Upper lobe of left lung (tissue), 6 donors: Measurements from ENCODE around the gene AOC3. TPM values are rescaled to one million over a fixed set of nuclear protein-coding genes. Genes with fewer than 3 reads are reported as not detected.
A peak's percentile ranks its signal among the peaks of the same experiment; 100 is the strongest.

Experiments
- ATAC-seq, 2 donors: fragments of 200-7000 bp; cut with Tn5 transposase; one replicate each; pipeline ENCODE4 v1.9.1; 2022; ENCODE audit warnings: mild to moderate bottlenecking in 2 of 2, moderate library complexity in 2 of 2; ENCODE audit not compliant: low FRiP score in 2 of 2
- DNase-seq, 2 donors: peaks; one replicate each; pipeline ENCODE4 v3.0.0-alpha.2; 2019 to 2020
- H3K27ac ChIP-seq, 4 donors: fragments of 200-600 bp; sonication (generic); one replicate each; pipeline ENCODE4 v1.5.1; 2016 to 2019
- H3K27me3 ChIP-seq, 4 donors: fragments of 200-600 bp; sonication (generic); one replicate each; pipeline ENCODE4 v1.5.1; 2017 to 2019
- H3K36me3 ChIP-seq, 4 donors: fragments of 200-600 bp; sonication (generic); one replicate each; pipeline ENCODE4 v1.5.1; 2016 to 2019
- H3K4me1 ChIP-seq, 4 donors: fragments of 200-600 bp; sonication (generic); one replicate each; pipeline ENCODE4 v1.5.1; 2018 to 2019
- H3K4me3 ChIP-seq, 4 donors: fragments of 200-600 bp; sonication (generic); one replicate each; pipeline ENCODE4 v1.5.1; 2017 to 2019; ENCODE audit warnings: mild to moderate bottlenecking in 2 of 4, moderate library complexity in 1 of 4
- H3K9me3 ChIP-seq, 4 donors: fragments of 200-600 bp; sonication (generic); one replicate each; pipeline ENCODE4 v1.5.1; 2018 to 2019
- EP300 ChIP-seq, 4 donors: sonication (generic); formaldehyde crosslinking; IDR thresholded peaks; one replicate each; pipeline ENCODE4 v1.5.1; 2017; ENCODE audit warnings: antibody characterized with exemption in 4 of 4, control low read depth in 2 of 4
- POLR2A ChIP-seq, 4 donors: fragments of 450-650 bp; IDR thresholded peaks; one replicate each; pipeline ENCODE4 v1.5.1; 2016 to 2017; ENCODE audit warnings: antibody characterized with exemption in 4 of 4, mild to moderate bottlenecking in 2 of 4
- POLR2AphosphoS5 ChIP-seq, 2 donors: sonication (generic); formaldehyde crosslinking; IDR thresholded peaks; one replicate each; pipeline ENCODE4 v1.5.1; 2017; ENCODE audit warnings: antibody characterized with exemption in 2 of 2
- WGBS, 2 donors: methylation state at CpG; one replicate each; pipeline ENCODE4 v1.1.5; 2017 to 2018; 5-methylcytosine and 5-hydroxymethylcytosine counted together
- total RNA-seq, 6 donors: library from RNA; depleted of rRNA in 4 of 6; stranded (reverse); fragments of >200 nt in 4 of 6; gene quantifications; one replicate each; pipeline versions ENCODE4 v1.1.0 to v1.2.1, GENCODE V29; 2016 to 2021
- TF ChIP-seq, protein P1 (sequence below), 6 experiments: fragments of 450-650 bp in 4 of 6; fragments of 200-600 bp in 2 of 6; sonication (generic) in 2 of 6; IDR thresholded peaks; one replicate each; pipeline ENCODE4 v1.5.1; 2016 to 2019; ENCODE audit warnings: antibody characterized with exemption in 6 of 6
- donor health status: DM: no; HTN: no; CAD: no; lungs with moderate emphysema.
- donor health status: DM: no; HTN: yes; CAD: no; lungs with severe emphysema.

Gene AOC3, protein sequence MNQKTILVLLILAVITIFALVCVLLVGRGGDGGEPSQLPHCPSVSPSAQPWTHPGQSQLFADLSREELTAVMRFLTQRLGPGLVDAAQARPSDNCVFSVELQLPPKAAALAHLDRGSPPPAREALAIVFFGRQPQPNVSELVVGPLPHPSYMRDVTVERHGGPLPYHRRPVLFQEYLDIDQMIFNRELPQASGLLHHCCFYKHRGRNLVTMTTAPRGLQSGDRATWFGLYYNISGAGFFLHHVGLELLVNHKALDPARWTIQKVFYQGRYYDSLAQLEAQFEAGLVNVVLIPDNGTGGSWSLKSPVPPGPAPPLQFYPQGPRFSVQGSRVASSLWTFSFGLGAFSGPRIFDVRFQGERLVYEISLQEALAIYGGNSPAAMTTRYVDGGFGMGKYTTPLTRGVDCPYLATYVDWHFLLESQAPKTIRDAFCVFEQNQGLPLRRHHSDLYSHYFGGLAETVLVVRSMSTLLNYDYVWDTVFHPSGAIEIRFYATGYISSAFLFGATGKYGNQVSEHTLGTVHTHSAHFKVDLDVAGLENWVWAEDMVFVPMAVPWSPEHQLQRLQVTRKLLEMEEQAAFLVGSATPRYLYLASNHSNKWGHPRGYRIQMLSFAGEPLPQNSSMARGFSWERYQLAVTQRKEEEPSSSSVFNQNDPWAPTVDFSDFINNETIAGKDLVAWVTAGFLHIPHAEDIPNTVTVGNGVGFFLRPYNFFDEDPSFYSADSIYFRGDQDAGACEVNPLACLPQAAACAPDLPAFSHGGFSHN
- 100 to 1,000 TPM in 4 of 6 donors, 10 to 100 TPM in 2; 76.9 to 210 (median 111) TPM for total RNA-seq

DNA sequence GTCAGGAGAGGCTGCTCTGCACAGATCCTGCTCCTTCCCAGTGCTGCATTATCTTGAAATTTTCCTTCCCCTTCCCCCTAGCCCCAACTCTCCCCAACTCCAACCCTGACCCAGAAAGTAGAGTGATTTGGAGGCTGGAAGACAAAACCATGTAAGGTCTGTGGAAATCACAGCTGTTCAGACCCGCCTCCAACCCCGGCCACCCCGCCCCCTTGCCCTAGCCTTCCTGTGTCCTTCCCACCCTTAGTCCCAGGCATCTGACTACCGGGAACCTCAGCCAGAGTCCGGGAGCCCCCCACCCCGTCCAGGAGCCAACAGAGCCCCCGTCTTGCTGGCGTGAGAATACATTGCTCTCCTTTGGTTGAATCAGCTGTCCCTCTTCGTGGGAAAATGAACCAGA, at the start of gene AOC3:
TSS of gene AOC3 (plus strand) at position 246 of the 400 bp plus-strand sequence. CDS start at position 391, 145 bp downstream.
- peak; percentile 15 to 38 for ATAC-seq
- DNase-seq: peak in 1 of 2 donors; percentile 86
- TF ChIP-seq, protein P1, sequence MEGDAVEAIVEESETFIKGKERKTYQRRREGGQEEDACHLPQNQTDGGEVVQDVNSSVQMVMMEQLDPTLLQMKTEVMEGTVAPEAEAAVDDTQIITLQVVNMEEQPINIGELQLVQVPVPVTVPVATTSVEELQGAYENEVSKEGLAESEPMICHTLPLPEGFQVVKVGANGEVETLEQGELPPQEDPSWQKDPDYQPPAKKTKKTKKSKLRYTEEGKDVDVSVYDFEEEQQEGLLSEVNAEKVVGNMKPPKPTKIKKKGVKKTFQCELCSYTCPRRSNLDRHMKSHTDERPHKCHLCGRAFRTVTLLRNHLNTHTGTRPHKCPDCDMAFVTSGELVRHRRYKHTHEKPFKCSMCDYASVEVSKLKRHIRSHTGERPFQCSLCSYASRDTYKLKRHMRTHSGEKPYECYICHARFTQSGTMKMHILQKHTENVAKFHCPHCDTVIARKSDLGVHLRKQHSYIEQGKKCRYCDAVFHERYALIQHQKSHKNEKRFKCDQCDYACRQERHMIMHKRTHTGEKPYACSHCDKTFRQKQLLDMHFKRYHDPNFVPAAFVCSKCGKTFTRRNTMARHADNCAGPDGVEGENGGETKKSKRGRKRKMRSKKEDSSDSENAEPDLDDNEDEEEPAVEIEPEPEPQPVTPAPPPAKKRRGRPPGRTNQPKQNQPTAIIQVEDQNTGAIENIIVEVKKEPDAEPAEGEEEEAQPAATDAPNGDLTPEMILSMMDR (IDR thresholded peaks at IDR 0.05): no peak
- TF ChIP-seq POLR2AphosphoS5 (IDR thresholded peaks at IDR 0.05) (no peak), EP300 (IDR thresholded peaks at IDR 0.05) (no peak), POLR2A (IDR thresholded peaks at IDR 0.05) (peak in 1 of 4 donors; percentile 45)
- H3K4me3 ChIP-seq: peak within 1 kb of the TSS in 3 of 4 donors; percentile 40 to 51 (median 48)
- 40 to 56% methylated on average over 6 to 9 of the region's 9 CpGs for WGBS, 2 donors
- H3K9me3 ChIP-seq: no peaks in the 10 kb centered on the region
- H3K27me3 ChIP-seq: no peaks in the 10 kb centered on the region
- H3K36me3 ChIP-seq: peaks cover 0 to 2% (median 0%) of the 10 kb centered on the region in 4 donors
- peaks cover 20 to 38% (median 27%) of the 10 kb centered on the region in 4 donors for H3K4me1 ChIP-seq
- H3K27ac ChIP-seq: peak within 1 kb of the TSS; percentile 64 to 88 (median 80)

DNA sequence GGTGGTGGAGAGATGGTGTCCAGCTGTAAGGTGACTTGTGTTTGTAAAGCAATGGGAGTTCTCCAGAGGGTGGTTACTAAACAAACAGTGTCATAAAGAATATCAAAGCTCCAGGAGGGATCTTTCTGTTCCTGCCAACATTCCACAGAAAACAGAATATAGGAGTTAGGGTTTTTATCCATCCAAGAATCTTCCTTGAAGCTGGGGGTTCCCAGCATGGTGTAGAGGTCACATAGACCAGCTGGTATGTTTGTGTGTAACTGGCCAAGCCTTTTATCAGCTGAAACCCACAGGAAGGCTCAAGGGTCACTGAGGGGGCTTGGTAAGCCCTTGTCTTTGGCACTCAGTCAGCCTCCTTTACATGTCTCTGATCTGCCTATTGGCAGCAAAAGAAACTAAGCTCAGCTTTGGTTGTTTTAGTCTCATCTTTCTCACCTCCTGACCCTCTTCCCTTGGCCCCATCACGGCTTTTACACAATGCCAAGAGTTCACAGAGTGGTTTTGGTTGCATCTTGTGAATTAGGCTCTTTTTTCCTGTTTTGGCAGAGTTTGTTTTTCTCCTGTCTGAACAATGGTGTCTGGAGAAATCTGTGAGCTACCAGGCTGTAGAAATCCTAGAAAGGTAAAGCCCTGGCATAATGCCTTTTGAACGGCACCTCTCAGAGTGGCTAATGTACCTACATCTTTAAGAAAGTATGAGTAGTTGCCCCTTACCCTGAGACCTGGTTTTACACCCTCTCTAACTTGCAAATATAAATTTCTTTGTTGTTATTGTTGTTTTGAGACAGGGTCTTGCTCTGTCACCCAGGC, 47.7 kb upstream of the AOC3 start:
- no peak for ATAC-seq
- WGBS, 2 donors: 44 to 51% methylated on average over 2 of the region's 2 CpGs
- TF ChIP-seq, protein P1 (IDR thresholded peaks at IDR 0.05): no peak
- TF ChIP-seq POLR2AphosphoS5 (IDR thresholded peaks at IDR 0.05): no peak
- no peak for TF ChIP-seq EP300 (IDR thresholded peaks at IDR 0.05)
- TF ChIP-seq POLR2A (IDR thresholded peaks at IDR 0.05): no peak
- Histone ChIP-seq H3K4me1 (peaks cover 4 to 6% (median 5%) of the 10 kb centered on the region in 4 donors), H3K9me3 (no peaks in the 10 kb centered on the region), H3K27ac (no peak overlapping the region), H3K4me3 (no peak overlapping the region), H3K36me3 (no peaks in the 10 kb centered on the region), H3K27me3 (no peaks in the 10 kb centered on the region)
- no peak for DNase-seq

DNA sequence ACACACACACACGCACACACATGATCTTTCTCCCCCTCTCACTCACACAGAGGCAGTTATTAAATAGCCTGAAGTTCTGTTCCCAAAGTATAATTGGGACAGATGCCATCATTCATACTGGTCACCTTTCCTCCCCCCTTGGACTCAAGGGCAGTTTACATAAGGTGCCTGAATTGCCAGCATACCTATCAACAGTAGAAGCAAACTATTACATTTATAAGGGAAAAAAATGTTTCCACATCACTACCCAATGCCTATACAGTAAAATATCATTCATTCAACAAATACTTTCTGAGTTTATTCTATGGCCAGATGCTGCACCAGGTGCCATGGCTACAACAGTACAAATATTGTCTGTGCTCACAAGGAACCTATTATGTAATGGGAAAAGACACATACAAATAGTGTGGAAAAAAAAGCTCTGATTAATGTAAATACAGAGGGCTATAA, 46.1 kb upstream of the AOC3 start:
- no peak overlapping the region for H3K4me3 ChIP-seq
- DNase-seq: peak in 1 of 2 donors; percentile 26
- H3K4me1 ChIP-seq: no peaks in the 10 kb centered on the region
- H3K36me3 ChIP-seq: peaks cover 0 to 8% (median 4%) of the 10 kb centered on the region in 4 donors
- H3K9me3 ChIP-seq: no peaks in the 10 kb centered on the region
- 67 to 80% methylated on average over 1 of the region's 1 CpG for WGBS, 2 donors
- no peaks in the 10 kb centered on the region for H3K27me3 ChIP-seq
- TF ChIP-seq POLR2AphosphoS5 (IDR thresholded peaks at IDR 0.05) (no peak), POLR2A (IDR thresholded peaks at IDR 0.05) (no peak), EP300 (IDR thresholded peaks at IDR 0.05) (no peak)
- TF ChIP-seq, protein P1 (IDR thresholded peaks at IDR 0.05): no peak
- H3K27ac ChIP-seq: peak overlapping the region in 1 of 4 donors; percentile 60
- peak in 1 of 2 donors; percentile 80 for ATAC-seq

DNA sequence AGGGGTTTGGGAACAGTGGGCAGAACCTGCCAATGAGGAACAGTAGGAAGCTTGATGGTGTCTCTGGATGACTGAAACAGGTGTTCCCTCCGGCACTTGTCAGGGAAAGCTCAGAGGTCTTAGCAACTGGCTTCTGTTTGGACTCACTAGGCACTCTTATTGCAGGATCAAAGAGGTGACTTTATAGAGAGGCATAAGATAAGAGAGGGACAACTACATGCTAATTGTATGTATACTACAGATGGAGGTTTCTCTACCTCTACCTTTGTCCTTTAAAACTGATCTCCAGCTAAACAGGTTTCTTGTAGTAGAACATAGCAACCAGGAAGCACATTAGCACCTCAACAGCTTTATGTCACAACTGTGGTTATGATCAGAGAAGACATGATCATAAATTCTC, 44.8 kb upstream of the AOC3 start:
- Histone ChIP-seq H3K27me3 (no peaks in the 10 kb centered on the region), H3K4me3 (no peak overlapping the region), H3K36me3 (peaks cover 3 to 21% (median 15%) of the 10 kb centered on the region in 4 donors), H3K4me1 (no peaks in the 10 kb centered on the region), H3K27ac (no peak overlapping the region), H3K9me3 (no peaks in the 10 kb centered on the region)
- ATAC-seq: no peak
- 100% methylated on average over 1 of the region's 1 CpG for WGBS, 2 donors
- TF ChIP-seq, protein P1 (IDR thresholded peaks at IDR 0.05): no peak
- TF ChIP-seq POLR2AphosphoS5 (IDR thresholded peaks at IDR 0.05): no peak
- TF ChIP-seq POLR2A (IDR thresholded peaks at IDR 0.05): no peak
- no peak for TF ChIP-seq EP300 (IDR thresholded peaks at IDR 0.05)
- no peak for DNase-seq
